ENCODE measurements around the gene PLBD1.

PLBD1 gene, protein sequence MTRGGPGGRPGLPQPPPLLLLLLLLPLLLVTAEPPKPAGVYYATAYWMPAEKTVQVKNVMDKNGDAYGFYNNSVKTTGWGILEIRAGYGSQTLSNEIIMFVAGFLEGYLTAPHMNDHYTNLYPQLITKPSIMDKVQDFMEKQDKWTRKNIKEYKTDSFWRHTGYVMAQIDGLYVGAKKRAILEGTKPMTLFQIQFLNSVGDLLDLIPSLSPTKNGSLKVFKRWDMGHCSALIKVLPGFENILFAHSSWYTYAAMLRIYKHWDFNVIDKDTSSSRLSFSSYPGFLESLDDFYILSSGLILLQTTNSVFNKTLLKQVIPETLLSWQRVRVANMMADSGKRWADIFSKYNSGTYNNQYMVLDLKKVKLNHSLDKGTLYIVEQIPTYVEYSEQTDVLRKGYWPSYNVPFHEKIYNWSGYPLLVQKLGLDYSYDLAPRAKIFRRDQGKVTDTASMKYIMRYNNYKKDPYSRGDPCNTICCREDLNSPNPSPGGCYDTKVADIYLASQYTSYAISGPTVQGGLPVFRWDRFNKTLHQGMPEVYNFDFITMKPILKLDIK

DNA sequence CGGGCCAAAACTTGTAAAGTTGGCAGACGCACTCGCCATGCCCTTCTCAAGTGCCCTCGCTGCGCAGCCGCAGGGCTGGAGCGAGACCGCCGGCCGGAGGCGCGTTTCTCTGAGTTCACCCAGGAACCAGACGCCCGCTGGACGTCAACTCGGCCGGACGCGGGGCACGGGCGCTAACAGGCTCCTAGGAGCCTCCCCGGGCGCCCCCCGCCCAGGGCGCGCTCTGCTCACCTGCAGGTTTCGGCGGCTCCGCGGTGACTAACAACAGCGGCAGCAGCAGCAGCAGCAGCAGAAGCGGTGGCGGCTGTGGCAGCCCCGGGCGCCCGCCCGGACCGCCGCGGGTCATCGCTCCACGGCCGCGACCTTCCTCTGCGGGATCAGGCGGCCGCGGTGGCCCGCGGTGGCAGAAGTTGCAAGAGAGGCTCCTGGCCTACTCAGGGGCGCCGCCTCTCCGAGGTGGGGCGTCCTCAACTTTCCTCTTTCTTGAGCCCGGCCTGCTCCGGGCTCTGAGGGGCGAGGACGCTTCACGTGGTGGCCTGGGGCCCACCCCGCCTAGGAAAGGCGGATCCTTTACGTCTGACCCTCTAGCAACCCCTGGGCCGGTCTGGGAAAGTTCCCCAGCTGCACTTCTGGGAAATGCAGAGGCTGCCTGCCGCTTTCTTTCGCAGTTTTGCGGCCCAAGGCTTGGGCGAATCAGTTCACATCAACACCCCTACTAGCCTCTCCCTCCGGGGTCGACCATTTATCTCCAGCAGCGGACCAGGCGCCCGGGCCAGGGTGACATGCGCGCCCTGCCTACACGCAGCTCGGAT, at the start of gene PLBD1:
PLBD1 (minus strand) TSS at position 533 of the 812 bp plus-strand sequence; CDS start at position 346, 187 bp downstream.
- DNase-seq (ENCODE audit: low read depth in 2 of 2), result no peak

GRCh38 chr12:14614704-14615121, 47.0 kb upstream of the PLBD1 start:
- DNase-seq (ENCODE audit: low read depth in 2 of 2), result no peak

DNA sequence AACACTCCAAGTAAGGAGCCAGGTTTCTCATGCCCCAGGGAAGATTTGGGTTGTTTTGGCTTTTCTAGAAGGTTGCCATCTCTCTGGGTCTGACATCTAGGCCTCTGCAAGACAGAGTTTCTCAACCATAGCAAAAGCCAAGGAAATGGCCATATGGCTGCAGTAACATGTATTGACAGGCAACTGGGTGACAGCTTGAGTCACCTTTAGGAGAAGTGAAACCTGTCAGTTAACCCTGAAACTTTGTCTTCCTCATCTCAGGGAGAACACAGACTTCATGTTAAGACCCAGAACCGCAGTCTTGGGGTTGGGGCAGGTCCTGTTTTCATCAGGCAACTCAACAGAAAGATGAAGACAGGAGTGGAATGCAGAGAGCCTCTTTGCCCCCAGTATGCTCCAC, 46.0 kb upstream of the PLBD1 start:
- no peak for DNase-seq (ENCODE audit: low read depth in 2 of 2)

DNA sequence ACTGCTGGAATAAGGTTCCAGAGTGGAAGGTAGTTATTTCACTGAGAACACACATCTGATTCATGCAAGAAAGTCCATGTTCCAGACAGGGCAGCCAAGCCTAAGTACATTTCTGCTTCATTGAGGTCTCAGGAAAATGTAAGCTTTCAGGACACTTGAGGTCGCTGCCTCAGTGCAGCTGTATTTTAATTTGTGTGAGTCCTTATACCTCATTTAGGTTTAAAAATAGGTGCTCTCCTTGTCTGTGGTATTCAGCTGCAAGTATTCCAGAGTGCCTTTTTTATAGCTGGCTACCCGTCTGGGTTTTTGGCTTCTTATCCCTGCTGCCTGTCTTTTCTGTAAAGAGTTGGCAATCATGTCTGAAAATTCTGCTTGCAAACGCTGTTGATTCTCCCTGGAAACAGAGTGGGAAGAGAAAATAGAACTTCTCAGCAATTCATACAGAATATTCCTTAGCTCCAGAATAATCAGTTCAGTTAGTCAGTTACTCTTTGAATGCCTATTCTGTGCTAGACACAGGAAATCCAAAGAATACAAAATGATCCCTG, 45.3 kb upstream of the PLBD1 start:
- no peak for DNase-seq (ENCODE audit: low read depth in 2 of 2)

GRCh38 chr12:14612250-14612649, 44.6 kb upstream of the PLBD1 start:
- DNase-seq (ENCODE audit: low read depth in 2 of 2), result no peak

DNA sequence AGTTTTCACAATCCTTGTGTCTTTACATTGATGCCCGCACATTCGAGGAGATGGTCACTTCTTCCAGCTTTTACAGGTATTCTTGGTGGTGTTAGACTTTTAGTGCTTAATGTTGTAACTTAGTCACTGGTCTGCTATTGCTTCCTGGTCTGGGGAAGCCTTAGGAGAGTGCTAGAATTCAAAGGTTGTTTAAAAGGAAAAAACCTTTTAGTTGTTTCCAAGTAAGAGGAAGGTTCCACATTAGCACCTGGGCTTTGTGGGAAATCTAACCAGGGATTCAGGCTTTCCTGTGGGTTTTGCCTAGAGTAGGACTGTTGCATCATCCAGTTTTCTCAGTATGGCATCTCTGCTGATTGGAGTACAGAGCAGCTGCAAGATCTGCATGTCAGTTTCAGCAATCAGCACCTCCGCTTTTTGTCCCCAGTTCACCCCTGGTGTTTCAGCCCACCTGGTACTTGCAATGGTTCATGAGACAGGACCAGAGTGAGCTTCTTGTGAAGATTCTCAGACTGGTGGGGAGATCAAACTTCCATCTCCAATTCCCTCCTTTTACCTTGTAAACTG, 44.0 kb upstream of the PLBD1 start:
- no peak for DNase-seq (ENCODE audit: low read depth in 2 of 2)

DNA sequence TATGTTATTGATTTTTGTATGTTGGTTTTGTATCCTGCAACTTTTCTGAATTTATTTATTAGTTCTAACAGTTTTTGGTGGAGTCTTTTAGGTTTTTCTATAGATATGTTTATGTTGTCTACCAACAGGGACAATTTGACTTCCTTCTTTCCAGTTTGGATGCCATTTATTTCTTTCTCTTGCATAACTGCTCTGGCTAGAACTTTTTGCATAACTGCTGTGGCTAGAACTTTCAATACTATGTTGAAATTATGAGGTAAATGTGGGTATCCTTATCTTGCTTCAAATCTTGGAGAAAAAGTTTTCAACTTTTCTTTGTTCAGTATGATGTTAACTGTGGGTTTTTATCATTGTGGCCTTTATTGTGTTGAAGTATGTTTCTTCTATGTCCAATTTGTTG, 39.9 kb upstream of the PLBD1 start:
- no peak for DNase-seq (ENCODE audit: low read depth in 2 of 2)

DNA sequence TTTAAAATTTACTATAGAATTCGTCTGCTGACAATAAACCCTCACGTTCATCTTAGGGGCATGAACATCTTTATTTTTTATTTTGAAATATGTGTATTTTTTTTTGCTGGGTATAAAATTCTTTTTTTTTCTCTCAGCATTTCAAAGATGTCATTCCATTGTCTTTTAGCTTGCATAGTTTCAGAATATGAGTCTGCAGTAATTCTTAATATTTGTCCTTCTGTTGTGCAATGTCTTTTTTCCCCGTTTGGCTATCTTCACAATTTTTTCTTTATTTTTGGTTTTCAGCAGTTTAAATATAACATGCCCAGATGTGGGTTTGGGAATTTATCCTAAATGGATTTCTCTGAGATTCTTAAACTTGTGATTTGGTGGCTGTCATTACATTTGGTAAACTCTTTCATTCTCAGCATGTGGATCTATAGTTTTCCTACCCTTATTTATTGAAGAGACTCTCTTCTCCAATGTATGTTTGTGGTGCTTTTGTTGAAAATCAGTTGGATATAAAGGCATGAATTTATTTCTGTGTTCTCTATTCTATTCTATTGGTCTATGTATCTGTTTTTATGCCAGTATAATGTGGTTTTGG, 37.8 kb upstream of the PLBD1 start:
- DNase-seq (ENCODE audit: low read depth in 2 of 2), result no peak

GRCh38 chr12:14601692-14602478, 34.2 kb upstream of the PLBD1 start:
- no peak for DNase-seq (ENCODE audit: low read depth in 2 of 2)

GRCh38 chr12:14597480-14597879, 29.8 kb upstream of the PLBD1 start:
- no peak for DNase-seq (ENCODE audit: low read depth in 2 of 2)

GRCh38 chr12:14591719-14592118, 24.0 kb upstream of the PLBD1 start:
- no peak for DNase-seq (ENCODE audit: low read depth in 2 of 2)

- DNase-seq (ENCODE audit: low read depth in 2 of 2), result no peak
Observed at GRCh38 chr12:14589169-14590004, 21.7 kb upstream of the PLBD1 start.

DNA sequence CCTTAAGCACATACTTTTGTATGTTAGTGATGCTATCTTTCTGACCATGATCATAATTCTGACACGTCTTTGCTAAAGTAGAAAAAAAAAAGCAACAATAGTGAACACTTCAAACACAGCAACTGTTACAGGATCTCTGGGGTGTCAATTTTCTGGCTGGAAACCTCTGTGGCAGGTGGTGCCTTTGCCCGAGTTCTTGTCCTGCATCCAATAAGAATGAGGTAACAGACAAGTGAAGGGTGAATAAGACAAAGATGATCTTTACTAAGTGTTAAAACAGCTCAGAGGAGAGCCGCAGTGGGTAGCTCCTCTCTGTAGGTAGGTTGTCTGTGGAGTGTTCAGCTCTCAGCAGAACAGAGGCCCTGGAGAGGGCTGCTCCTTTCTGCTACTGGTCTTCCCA, 20.9 kb upstream of the PLBD1 start:
- no peak for DNase-seq (ENCODE audit: low read depth in 2 of 2)

DNA sequence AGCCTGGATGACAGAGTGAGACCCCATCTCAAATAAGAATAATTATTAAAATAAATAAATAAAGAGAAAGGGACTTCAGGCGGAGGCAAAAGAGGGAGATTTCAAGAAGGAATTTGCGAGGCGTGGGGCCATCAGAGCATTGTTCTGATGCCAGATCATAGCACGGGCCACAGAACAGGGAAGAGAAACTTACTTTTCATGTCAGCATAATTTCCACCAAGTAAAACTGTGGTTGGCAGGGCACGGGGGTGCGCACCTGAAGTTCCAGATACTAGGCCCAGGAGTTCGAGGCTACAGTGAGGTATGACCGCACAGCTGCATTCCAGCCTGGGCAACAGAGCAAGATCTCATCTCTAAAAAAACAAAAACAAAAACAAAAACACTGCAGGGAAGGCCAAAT, 11.0 kb upstream of the PLBD1 start:
- no peak for DNase-seq (ENCODE audit: low read depth in 2 of 2)

DNA sequence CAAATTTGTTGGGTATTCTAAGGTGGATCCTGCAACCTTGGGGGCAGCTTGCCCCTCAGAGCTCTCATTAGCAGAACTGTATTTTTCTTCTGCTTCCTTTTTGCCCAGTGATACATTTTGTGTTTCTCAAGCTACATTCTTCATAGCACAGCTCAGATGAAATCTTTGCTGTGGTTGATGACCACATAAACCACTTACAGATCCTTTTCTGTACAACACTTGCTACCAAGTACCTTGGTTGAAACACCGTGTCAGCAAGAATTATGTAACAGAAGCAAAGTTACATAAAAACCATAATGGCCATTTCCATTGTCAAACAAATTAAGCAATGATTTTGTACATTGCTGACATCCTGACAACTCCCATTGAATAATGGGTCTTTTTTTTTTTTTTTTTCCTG, 9.7 kb upstream of the PLBD1 start:
- no peak for DNase-seq (ENCODE audit: low read depth in 2 of 2)

- no peak for DNase-seq (ENCODE audit: low read depth in 2 of 2)
Observed at GRCh38 chr12:14576896-14577295, 9.2 kb upstream of the PLBD1 start.

DNA sequence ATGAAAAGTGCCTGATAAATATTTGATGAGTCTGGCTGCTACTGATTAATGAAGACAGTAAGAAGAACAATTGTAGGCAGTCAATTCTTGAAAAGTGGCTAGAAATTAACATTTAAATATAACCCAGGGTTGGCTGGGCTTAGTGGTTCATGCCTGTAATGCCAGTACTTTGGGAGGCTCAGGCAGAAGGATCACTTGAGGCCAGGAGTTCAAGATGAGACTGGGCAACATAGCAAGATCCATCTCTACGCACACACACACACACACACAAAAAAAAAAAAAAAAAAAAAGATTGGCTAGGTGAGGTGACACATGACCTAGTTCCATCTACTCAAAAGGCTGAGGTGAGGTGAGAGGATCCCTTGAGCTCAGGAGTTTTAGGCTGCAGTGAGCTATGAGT, 7.9 kb upstream of the PLBD1 start:
- DNase-seq (ENCODE audit: low read depth in 2 of 2), result no peak

DNA sequence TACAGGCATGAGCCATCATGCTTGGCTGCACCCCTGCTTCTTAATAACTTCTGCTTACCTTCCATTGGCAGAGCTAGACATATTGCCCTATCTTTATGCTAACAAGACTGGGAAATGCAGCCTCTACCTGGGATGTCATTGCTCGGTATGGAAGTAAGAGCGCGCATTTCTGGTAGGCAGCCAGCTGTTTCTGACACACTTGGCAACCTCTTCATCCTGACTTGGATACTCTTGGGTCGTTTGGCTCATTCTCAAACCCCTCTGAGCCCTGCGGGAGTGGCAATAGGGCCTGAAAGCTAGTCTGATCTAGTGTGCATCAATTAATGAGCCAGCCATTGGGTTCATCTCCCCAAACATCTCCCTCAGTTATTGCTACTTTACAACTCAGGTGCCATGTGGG, 5.4 kb upstream of the PLBD1 start:
- no peak for DNase-seq (ENCODE audit: low read depth in 2 of 2)

GRCh38 chr12:14572401-14572800, 4.7 kb upstream of the PLBD1 start:
- no peak for DNase-seq (ENCODE audit: low read depth in 2 of 2)

DNA sequence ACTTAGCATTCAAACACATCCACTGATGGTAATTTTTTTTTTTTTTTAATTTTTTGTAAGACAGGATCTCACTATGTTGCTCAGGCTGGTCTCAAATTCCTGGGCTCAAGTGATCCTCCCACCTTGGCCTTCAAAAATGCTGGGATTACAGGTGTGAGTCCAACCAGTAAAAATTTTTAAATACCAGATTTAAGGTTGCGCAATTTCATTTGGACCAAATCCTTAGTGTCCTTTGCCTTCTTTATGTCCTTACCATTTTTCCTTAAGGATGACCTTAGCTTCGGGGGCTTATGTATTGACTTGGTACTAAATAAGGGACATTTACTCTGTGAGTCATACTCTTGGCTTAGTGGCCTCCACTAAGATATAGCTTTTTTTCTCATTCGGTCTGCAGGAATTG, 4.1 kb upstream of the PLBD1 start:
- no peak for DNase-seq (ENCODE audit: low read depth in 2 of 2)

Measured in stimulated activated CD8-positive, alpha-beta memory T cell treated with anti-CD3 and anti-CD28 coated beads, Interleukin-7, amount 100 ng/mL, for 1 hour (primary cell).